Stomach (tissue), 9 donors: Measurements from ENCODE around the gene BTF3. TPM values are rescaled to one million over a fixed set of nuclear protein-coding genes. Genes with fewer than 3 reads are reported as not detected.
A peak's percentile ranks its signal among the peaks of the same experiment; 100 is the strongest.

Experiments
- DNase-seq, 2 donors: peaks; one replicate each; pipeline versions ENCODE4 v3.0.0 to v3.0.0-alpha.2; 2013 to 2019
- H3K27ac ChIP-seq, 5 donors: fragments of 200-600 bp in 4 of 5; sonication (generic) in 4 of 5; one replicate each; pipeline ENCODE4 v1.5.1; 2013 to 2019; ENCODE audit warnings: mild to moderate bottlenecking in 1 of 5, moderate library complexity in 1 of 5
- H3K27me3 ChIP-seq, 3 donors: fragments of 200-600 bp; sonication (generic); one replicate each; pipeline ENCODE4 v1.5.1; 2017 to 2019; ENCODE audit warnings: mixed run types in 1 of 3
- H3K36me3 ChIP-seq, 4 donors: fragments of 200-600 bp; sonication (generic); 1 replicate in 3 of 4; 2 replicates in 1 of 4; pipeline ENCODE4 v1.5.1; 2016 to 2019
- H3K4me1 ChIP-seq, 4 donors: fragments of 200-600 bp; sonication (generic); one replicate each; pipeline ENCODE4 v1.5.1; 2016 to 2019
- H3K4me3 ChIP-seq, 4 donors: fragments of 200-600 bp; sonication (generic) in 3 of 4; one replicate each; pipeline ENCODE4 v1.5.1; 2016 to 2019; ENCODE audit warnings: mild to moderate bottlenecking in 1 of 4
- H3K9me3 ChIP-seq, 4 donors: fragments of 200-600 bp; sonication (generic); one replicate each; pipeline ENCODE4 v1.5.1; 2016 to 2019
- EP300 ChIP-seq: sonication (generic); formaldehyde crosslinking; IDR thresholded peaks from one replicate; pipeline ENCODE4 v1.6.1; 2017; ENCODE audit warnings: antibody characterized with exemption
- POLR2A ChIP-seq, 4 donors: fragments of 450-650 bp; IDR thresholded peaks; one replicate each; pipeline ENCODE4 v1.6.1; 2016; ENCODE audit warnings: antibody characterized with exemption in 4 of 4, control low read depth in 2 of 4, mild to moderate bottlenecking in 1 of 4, moderate library complexity in 1 of 4
- POLR2AphosphoS5 ChIP-seq, 3 donors: sonication (generic); formaldehyde crosslinking; IDR thresholded peaks; one replicate each; pipeline ENCODE4 v1.6.1; 2016; ENCODE audit warnings: antibody characterized with exemption in 3 of 3
- WGBS, 5 donors: extraction: QIAGEN DNeasy Blood & Tissue Kit in 3 of 5; methylation state at CpG; one replicate each; pipeline versions ENCODE4 v1.1.5 to v1.1.7; 2013 to 2018; 5-methylcytosine and 5-hydroxymethylcytosine counted together
- intact Hi-C: fragments of 100-400 bp; cut with DNase I; formaldehyde crosslinking; loops from one replicate; pipeline ENCODE4 v1.15.1; 2023; ENCODE audit warnings: low total_unique reads
- polyA plus RNA-seq, 3 donors: library from polyadenylated mRNA; stranded (reverse); fragments of 200-250 nt; gene quantifications; one replicate each; pipeline ENCODE4 v1.2.3, GENCODE V29; 2013
- total RNA-seq, 5 donors: library from RNA; depleted of rRNA; stranded (reverse); fragments of >200 nt; gene quantifications; one replicate each; pipeline versions ENCODE4 v1.1.0 to v1.2.3, GENCODE V29; 2014 to 2016
- TF ChIP-seq, protein P1 (sequence below), 7 experiments: fragments of 450-650 bp in 4 of 7; fragments of 200-600 bp in 3 of 7; sonication (generic) in 3 of 7; IDR thresholded peaks; one replicate each; pipeline ENCODE4 v1.5.1; 2016 to 2019; ENCODE audit warnings: antibody characterized with exemption in 7 of 7, control low read depth in 2 of 7, mild to moderate bottlenecking in 1 of 7
- donor health status: healthy with polysubstance abuse.
- donor health status: Bipolar disorder and iron deficiency.
- donor health status: healthy.

Gene BTF3
- total and polyA plus RNA-seq, 8 donors, result 154 to 1,046 (median 421) TPM

- 76 to 93% (median 82%) methylated on average over 1 of the region's 1 CpG for WGBS, 5 donors
- Histone ChIP-seq H3K4me3 (no peak overlapping the region), H3K36me3 (no peaks in the 10 kb centered on the region), H3K9me3 (no peaks in the 10 kb centered on the region), H3K27ac (peak overlapping the region in 4 of 5 donors; percentile 37 to 59 (median 51)), H3K4me1 (peaks cover 7 to 36% (median 22%) of the 10 kb centered on the region in 4 donors), H3K27me3 (no peaks in the 10 kb centered on the region)
- DNase-seq, result no peak
- TF ChIP-seq POLR2A (IDR thresholded peaks at IDR 0.05), result no peak
- TF ChIP-seq, protein P1, sequence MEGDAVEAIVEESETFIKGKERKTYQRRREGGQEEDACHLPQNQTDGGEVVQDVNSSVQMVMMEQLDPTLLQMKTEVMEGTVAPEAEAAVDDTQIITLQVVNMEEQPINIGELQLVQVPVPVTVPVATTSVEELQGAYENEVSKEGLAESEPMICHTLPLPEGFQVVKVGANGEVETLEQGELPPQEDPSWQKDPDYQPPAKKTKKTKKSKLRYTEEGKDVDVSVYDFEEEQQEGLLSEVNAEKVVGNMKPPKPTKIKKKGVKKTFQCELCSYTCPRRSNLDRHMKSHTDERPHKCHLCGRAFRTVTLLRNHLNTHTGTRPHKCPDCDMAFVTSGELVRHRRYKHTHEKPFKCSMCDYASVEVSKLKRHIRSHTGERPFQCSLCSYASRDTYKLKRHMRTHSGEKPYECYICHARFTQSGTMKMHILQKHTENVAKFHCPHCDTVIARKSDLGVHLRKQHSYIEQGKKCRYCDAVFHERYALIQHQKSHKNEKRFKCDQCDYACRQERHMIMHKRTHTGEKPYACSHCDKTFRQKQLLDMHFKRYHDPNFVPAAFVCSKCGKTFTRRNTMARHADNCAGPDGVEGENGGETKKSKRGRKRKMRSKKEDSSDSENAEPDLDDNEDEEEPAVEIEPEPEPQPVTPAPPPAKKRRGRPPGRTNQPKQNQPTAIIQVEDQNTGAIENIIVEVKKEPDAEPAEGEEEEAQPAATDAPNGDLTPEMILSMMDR (IDR thresholded peaks at IDR 0.05), result no peak
- TF ChIP-seq EP300, result no peak
- TF ChIP-seq POLR2AphosphoS5 (IDR thresholded peaks at IDR 0.05), result no peak
- intact Hi-C loops, result no loop called here
Observed at GRCh38 chr5:73545403-73545779, 47.1 kb downstream of the BTF3 start.

DNA sequence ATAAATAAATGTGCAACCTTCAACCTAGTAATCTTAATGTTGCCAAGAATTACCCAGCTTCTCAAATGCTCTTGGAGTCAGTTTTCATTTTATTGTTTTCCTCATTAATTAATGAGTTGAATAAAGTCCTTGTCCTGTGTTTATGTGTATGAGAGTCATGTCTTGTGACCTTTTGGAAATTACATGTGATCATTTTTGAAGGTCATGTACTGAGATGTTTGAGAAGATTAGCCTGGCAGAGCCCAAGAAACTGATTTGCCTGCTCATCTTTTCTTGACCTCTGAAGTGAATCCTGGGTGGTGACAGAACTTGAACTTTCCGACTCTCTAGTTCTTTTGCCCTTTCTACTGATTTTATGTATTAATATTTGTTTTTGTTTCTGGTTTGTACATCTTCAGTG lies 51.8 kb downstream of the BTF3 start:
- Histone ChIP-seq H3K9me3 (no peaks in the 10 kb centered on the region), H3K4me3 (no peak overlapping the region), H3K27ac (no peak overlapping the region), H3K4me1 (peaks cover 1 to 5% (median 3%) of the 10 kb centered on the region in 4 donors), H3K27me3 (no peaks in the 10 kb centered on the region), H3K36me3 (peaks cover 26 to 40% (median 37%) of the 10 kb centered on the region in 4 donors)
- DNase-seq, result no peak
- intact Hi-C loops, result no loop called here
- whole genome bisulfite sequencing, 5 donors, result 79 to 94% (median 86%) methylated on average over 1 of the region's 1 CpG
- no peak for TF ChIP-seq POLR2A (IDR thresholded peaks at IDR 0.05)
- TF ChIP-seq POLR2AphosphoS5 (IDR thresholded peaks at IDR 0.05), result no peak
- no peak for TF ChIP-seq EP300
- TF ChIP-seq, protein P1 (IDR thresholded peaks at IDR 0.05), result no peak

- no peaks in the 10 kb centered on the region for H3K4me1 ChIP-seq
- intact Hi-C loops, result no loop called here
- no peaks in the 10 kb centered on the region for H3K9me3 ChIP-seq
- DNase-seq, result no peak
- no peak overlapping the region for H3K27ac ChIP-seq
- no peak overlapping the region for H3K4me3 ChIP-seq
- no peaks in the 10 kb centered on the region for H3K27me3 ChIP-seq
- TF ChIP-seq EP300 (no peak), POLR2AphosphoS5 (IDR thresholded peaks at IDR 0.05) (no peak)
- TF ChIP-seq, protein P1 (IDR thresholded peaks at IDR 0.05), result no peak
- H3K36me3 ChIP-seq, result peaks cover 35 to 66% (median 63%) of the 10 kb centered on the region in 4 donors
Observed at GRCh38 chr5:73552642-73553041, 54.4 kb downstream of the BTF3 start.

Other genes starting within 250 kb of the BTF3 start
- gene FOXD1, start 49.7 kb upstream of the BTF3 start, total RNA-seq, result under 1 TPM in 1 of 5 donors, not detected in 4; 0.18 TPM
- under 1 TPM in 2 of 3 donors, not detected in 1; 0.19 to 0.28 TPM for gene FOXD1, start 49.7 kb upstream of the BTF3 start, polyA plus RNA-seq
- 100 to 1,000 TPM in 1 of 5 donors, 10 to 100 TPM in 2, 1 to 10 TPM in 2; 2.0 to 115 (median 36.7) TPM for gene ANKRA2, start 67.2 kb downstream of the BTF3 start, total RNA-seq
- 10 to 100 TPM; 11.6 to 26.1 (median 21.8) TPM for gene ANKRA2, start 67.2 kb downstream of the BTF3 start, polyA plus RNA-seq
- gene UTP15, start 67.3 kb downstream of the BTF3 start, total RNA-seq, result 100 to 1,000 TPM in 2 of 5 donors, 10 to 100 TPM in 2, under 1 TPM in 1; 0.87 to 168 (median 45.0) TPM
- gene UTP15, start 67.3 kb downstream of the BTF3 start, polyA plus RNA-seq, result 1 to 10 TPM; 3.2 to 4.7 (median 3.5) TPM
- 100 to 1,000 TPM in 3 of 5 donors, 10 to 100 TPM in 2; 25.8 to 156 (median 111) TPM for gene ARHGEF28, start 127.8 kb downstream of the BTF3 start, total RNA-seq
- 10 to 100 TPM; 13.9 to 16.2 (median 13.9) TPM for gene ARHGEF28, start 127.8 kb downstream of the BTF3 start, polyA plus RNA-seq